Stimulated activated CD8-positive, alpha-beta memory T cell treated with anti-CD3 and anti-CD28 coated beads, Interleukin-15, amount 100 ng/mL, for 24 hours (primary cell): Measurements from ENCODE around the gene FRMD5.
"Not testable (repeated sequence)": the region's sequence is repeated elsewhere in the genome, so short reads cannot be mapped to it uniquely, and the experiment has no call there.

Source experiments
- DNase-seq: peaks from one replicate; pipeline ENCODE4 v3.0.0-alpha.2; 2020; ENCODE audit warnings: low read depth

FRMD5 gene

GRCh38 chr15:44195151-44195740 is at the start of gene FRMD5:
FRMD5 (minus strand) TSS chr15:44195271.
- DNase-seq, result peak; percentile 68

- no peak for DNase-seq
These were observed 48.8 kb upstream of the FRMD5 start for GRCh38 chr15:44243829-44244228.

- DNase-seq, result no peak
These were observed 48.1 kb upstream of the FRMD5 start for GRCh38 chr15:44243141-44243540.

GRCh38 chr15:44231842-44232241 is 36.8 kb upstream of the FRMD5 start:
- no peak for DNase-seq

- not testable (repeated sequence) for DNase-seq
These were observed 34.2 kb upstream of the FRMD5 start for GRCh38 chr15:44229301-44229700.

GRCh38 chr15:44227584-44227983 is 32.5 kb upstream of the FRMD5 start:
- no peak for DNase-seq

- DNase-seq, result not testable (repeated sequence)
These were observed 31.9 kb upstream of the FRMD5 start for GRCh38 chr15:44227001-44227400.

GRCh38 chr15:44222478-44222877 is 27.4 kb upstream of the FRMD5 start:
- DNase-seq, result no peak

- no peak for DNase-seq
These were observed 24.0 kb upstream of the FRMD5 start for GRCh38 chr15:44219073-44219472.

GRCh38 chr15:44216958-44217357 is 21.9 kb upstream of the FRMD5 start:
- no peak for DNase-seq

- no peak for DNase-seq
These were observed 20.5 kb upstream of the FRMD5 start for GRCh38 chr15:44215594-44215993.

GRCh38 chr15:44208956-44209355 is 13.9 kb upstream of the FRMD5 start:
- no peak for DNase-seq

GRCh38 chr15:44207643-44208042 is 12.6 kb upstream of the FRMD5 start:
- DNase-seq, result no peak

- DNase-seq, result no peak
These were observed 4.3 kb upstream of the FRMD5 start for GRCh38 chr15:44199393-44199792.

GRCh38 chr15:44194323-44195150 is 534 bp downstream of the FRMD5 start:
- DNase-seq, result peak; percentile 5

- no peak for DNase-seq
These were observed 1.3 kb downstream of the FRMD5 start for GRCh38 chr15:44193651-44194322.

GRCh38 chr15:44188795-44189194 is 6.3 kb downstream of the FRMD5 start:
- no peak for DNase-seq

GRCh38 chr15:44186705-44187104 is 8.4 kb downstream of the FRMD5 start:
- DNase-seq, result no peak

GRCh38 chr15:44183363-44183762 is 11.7 kb downstream of the FRMD5 start:
- DNase-seq, result no peak

GRCh38 chr15:44181410-44181809 is 13.7 kb downstream of the FRMD5 start:
- no peak for DNase-seq

- DNase-seq, result no peak
These were observed 17.9 kb downstream of the FRMD5 start for GRCh38 chr15:44177139-44177538.

GRCh38 chr15:44173813-44174212 is 21.3 kb downstream of the FRMD5 start:
- no peak for DNase-seq

GRCh38 chr15:44163370-44163769 is 31.7 kb downstream of the FRMD5 start:
- DNase-seq, result no peak
